Measurements from ENCODE around the gene NCL. TPM values are rescaled to one million over a fixed set of nuclear protein-coding genes. Genes with fewer than 3 reads are reported as not detected.
A peak's percentile ranks its signal among the peaks of the same experiment; 100 is the strongest.
"Not testable (repeated sequence)": the region's sequence is repeated elsewhere in the genome, so short reads cannot be mapped to it uniquely, and the experiment has no call there.

NCL gene
- polyA plus RNA-seq, 1 of the 3 experiments (the other 2 are of a cell fraction), result 256 TPM

- TF ChIP-seq CTCF (IDR thresholded peaks at IDR 0.05) (peak; percentile 70), RAD21 (IDR thresholded peaks at IDR 0.05; ENCODE audit: low read length) (peak; percentile 43)
- H3K9me2 ChIP-seq; H4K20me1 ChIP-seq (ENCODE audit: insufficient read depth); H3F3A ChIP-seq (replicated peaks; ENCODE audit: insufficient read depth); H3K27me3 ChIP-seq (ENCODE audit: insufficient read depth); H3K9ac ChIP-seq; H3K36me3 ChIP-seq (replicated peaks in 1 of 2; ENCODE audit: control insufficient read depth in 1 of 2, insufficient read depth in 2 of 2, low read length in 1 of 2); H3K79me2 ChIP-seq (ENCODE audit: insufficient read depth); DNase-seq; H3K4me1 ChIP-seq (ENCODE audit: control insufficient read depth in 1 of 2, insufficient read depth in 2 of 2, low read depth in 1 of 2, low read length in 1 of 2); POLR2A ChIA-PET; H3K9me3 ChIP-seq: not testable (repeated sequence)
- CTCF ChIA-PET, result interaction anchor here (0.6 to 17.2 kb wide), 26 partner anchors 8 to 353 kb away, joined by 3 to 302 read pairs (median 4); partner anchors contain the start of gene B3GNT7
- 17% methylated on average over 16 of the region's 16 CpGs for WGBS (ENCODE audit: low lambda C conversion rate)
- Histone ChIP-seq H3K4me3 (ENCODE audit: low read depth in 2 of 2, low read length in 1 of 2) (peak overlapping the region in 1 of 2 experiments; percentile 35; a peak in 1 of 4 replicates), H3K27ac (ENCODE audit: low read depth in 2 of 2, low read length in 1 of 2) (peak overlapping the region in 1 of 2 experiments; percentile 27; a peak in 1 of 4 replicates), H3K4me2 (peak overlapping the region; percentile 35; the same call in 1 of the 2 replicates), H2AFZ (ENCODE audit: low read depth) (peak overlapping the region; percentile 84)
These were observed 58.5 kb downstream of the NCL start for GRCh38 chr2:231405601-231406367.

- H2AFZ ChIP-seq (ENCODE audit: low read depth); H4K20me1 ChIP-seq (ENCODE audit: insufficient read depth); H3K36me3 ChIP-seq (replicated peaks in 1 of 2; ENCODE audit: control insufficient read depth in 1 of 2, insufficient read depth in 2 of 2, low read length in 1 of 2); DNase-seq; H3K27ac ChIP-seq (ENCODE audit: low read depth in 2 of 2, low read length in 1 of 2); H3F3A ChIP-seq (replicated peaks; ENCODE audit: insufficient read depth); H3K9me2 ChIP-seq; H3K4me3 ChIP-seq (ENCODE audit: low read depth in 2 of 2, low read length in 1 of 2); H3K9me3 ChIP-seq; POLR2A ChIA-PET; H3K9ac ChIP-seq; H3K79me2 ChIP-seq (ENCODE audit: insufficient read depth); H3K27me3 ChIP-seq (ENCODE audit: insufficient read depth); H3K4me2 ChIP-seq: not testable (repeated sequence)
- 99% methylated on average over 10 of the region's 16 CpGs for WGBS (ENCODE audit: low lambda C conversion rate)
- CTCF ChIA-PET, result interaction anchor here (1.4 to 17.2 kb wide), 8 partner anchors 8 to 176 kb away, joined by 3 to 302 read pairs (median 8); no protein-coding TSS in a partner anchor
- H3K4me1 ChIP-seq (ENCODE audit: control insufficient read depth in 1 of 2, insufficient read depth in 2 of 2, low read depth in 1 of 2, low read length in 1 of 2), result peaks cover 6 to 19% of the 10 kb centered on the region in 2 experiments; a peak in 2 of 4 replicates
These were observed 60.1 kb downstream of the NCL start for GRCh38 chr2:231404183-231404578.

Small RNA genes lying within 50 kb of the gene (small RNA-seq; reads per million reads assigned to genes)
- 0 to 18.2 (median 0.48) reads per million in 7 experiments for gene RNU2-22P
- gene SNORA75, result 45.5 to 872 (median 79.1) reads per million in 7 experiments
- gene SNORD20, result 0 reads per million in 7 experiments
- gene SNORD82, result 83.2 to 5,143 (median 301) reads per million in 7 experiments

Other genes starting within 250 kb of the NCL start
- gene B3GNT7, start 68.8 kb downstream of the NCL start, polyA plus RNA-seq (2012; rRNA removed), result 0.05 and 0.12 TPM in 2 replicates
- not detected in 2 replicates for gene NMUR1, start 66.0 kb upstream of the NCL start, polyA plus RNA-seq (2012; rRNA removed)
- gene TEX44, start 128.4 kb upstream of the NCL start, polyA plus RNA-seq (2012; rRNA removed), result not detected in 2 replicates
- 517 and 767 TPM in 2 replicates for gene PTMA, start 244.0 kb upstream of the NCL start, polyA plus RNA-seq (2012; rRNA removed)